Neural cell (in vitro differentiated cells): ENCODE results near the gene CYP4F3. TPM values are rescaled to one million over a fixed set of nuclear protein-coding genes. Genes with fewer than 3 reads are reported as not detected.

ENCODE experiments used
- H2AFZ ChIP-seq: fragments of 200-600, 300-800 bp; sonication (generic), shearing (Covaris generic); 2 replicates; pipeline ENCODE4 v1.6.0; 2014; ENCODE audit warnings: low read depth, mild to moderate bottlenecking, antibody characterized with exemption, low read length, moderate library complexity
- H3F3A ChIP-seq: fragments of 200-600 bp; shearing (Covaris generic); 2 replicates; pipeline ENCODE4 v1.6.1; 2016; ENCODE audit warnings: mild to moderate bottlenecking, moderate library complexity, mixed read lengths, antibody characterized with exemption, low read length; ENCODE audit not compliant: insufficient read depth, poor library complexity, severe bottlenecking
- H3K27ac ChIP-seq: fragments of 200-600, 300-800 bp; sonication (generic), shearing (Covaris generic); 2 replicates; pipeline ENCODE4 v1.5.1; 2014; ENCODE audit warnings: mild to moderate bottlenecking, low read length, moderate library complexity
- H3K27me3 ChIP-seq: fragments of 300-800, 200-600 bp; sonication (generic), shearing (Covaris generic); 2 replicates; pipeline ENCODE4 v1.6.0; 2014; ENCODE audit warnings: mild to moderate bottlenecking, low read depth, low read length, moderate library complexity; ENCODE audit not compliant: insufficient read depth
- H3K36me3 ChIP-seq: fragments of 300-800, 200-600 bp; sonication (generic), shearing (Covaris generic); 2 replicates; pipeline ENCODE4 v1.5.1; 2014; ENCODE audit warnings: mild to moderate bottlenecking, antibody characterized with exemption, low read length, moderate library complexity; ENCODE audit not compliant: insufficient read depth
- H3K4me2 ChIP-seq: fragments of 300-800, 200-600 bp; sonication (generic), shearing (Covaris generic); 2 replicates; pipeline ENCODE4 v1.6.0; 2014; ENCODE audit warnings: mild to moderate bottlenecking, low read length
- H3K4me3 ChIP-seq: fragments of 300-800, 200-600 bp; sonication (generic), shearing (Covaris generic); 2 replicates; pipeline ENCODE4 v1.5.1; 2014; ENCODE audit warnings: mild to moderate bottlenecking, low read length, moderate library complexity
- H3K79me2 ChIP-seq: fragments of 200-600 bp; shearing (Covaris generic); replicated peaks from 2 replicates; pipeline ENCODE4 v1.6.0; 2014; ENCODE audit warnings: mild to moderate bottlenecking, low read length, moderate library complexity; ENCODE audit not compliant: insufficient read depth
- H3K9ac ChIP-seq: fragments of 300-800, 200-600 bp; sonication (generic), shearing (Covaris generic); 2 replicates; pipeline ENCODE4 v1.6.1; 2016; ENCODE audit warnings: mild to moderate bottlenecking, low read length, mixed read lengths
- H3K9me2 ChIP-seq: fragments of 200-600 bp; shearing (Covaris generic); 2 replicates; pipeline ENCODE4 v1.6.1; 2016; ENCODE audit warnings: mild to moderate bottlenecking, low read length, mixed read lengths; ENCODE audit not compliant: insufficient read depth
- H3K9me3 ChIP-seq: fragments of 200-600, 300-800 bp; sonication (generic), shearing (Covaris generic); 2 replicates; pipeline ENCODE4 v1.6.1; 2016; ENCODE audit warnings: mild to moderate bottlenecking, mixed run types, low read length, moderate library complexity, mixed read lengths
- H4K20me1 ChIP-seq: fragments of 200-600 bp; shearing (Covaris generic); 2 replicates; pipeline ENCODE4 v1.6.1; 2016; ENCODE audit warnings: mild to moderate bottlenecking, mixed run types; ENCODE audit not compliant: insufficient read depth
- EP300 ChIP-seq: fragments of 450-650 bp; conservative IDR thresholded peaks from 2 replicates; pipeline ENCODE4 v1.6.1; 2014; ENCODE audit warnings: antibody characterized with exemption, mild to moderate bottlenecking, moderate library complexity; ENCODE audit not compliant: poor library complexity, severe bottlenecking
- EZH2 ChIP-seq: fragments of 200-600, 300-800 bp; shearing (Covaris generic), sonication (generic); IDR thresholded peaks from 2 replicates; pipeline ENCODE4 v1.6.1; 2014; ENCODE audit warnings: antibody characterized with exemption, low read length, borderline replicate concordance, mild to moderate bottlenecking; ENCODE audit not compliant: insufficient read depth, poor library complexity, severe bottlenecking
- MXI1 ChIP-seq: fragments of 450-650 bp; conservative IDR thresholded peaks from 2 replicates; pipeline ENCODE4 v1.6.1; 2014; ENCODE audit warnings: antibody characterized with exemption, mild to moderate bottlenecking; ENCODE audit not compliant: poor library complexity, severe bottlenecking
- POLR2AphosphoS5 ChIP-seq: IDR thresholded peaks from 2 replicates; pipeline ENCODE4 v1.6.1; 2012
- RAD21 ChIP-seq: fragments of 450-650 bp; conservative IDR thresholded peaks from 2 replicates; pipeline ENCODE4 v1.6.1; 2014; ENCODE audit warnings: antibody characterized with exemption, mild to moderate bottlenecking, moderate library complexity
- SMC3 ChIP-seq: fragments of 450-650 bp; conservative IDR thresholded peaks from 2 replicates; pipeline ENCODE4 v1.6.1; 2014; ENCODE audit warnings: antibody characterized with exemption, mild to moderate bottlenecking, moderate library complexity; ENCODE audit not compliant: poor library complexity
- TAF1 ChIP-seq: IDR thresholded peaks from 2 replicates; pipeline ENCODE4 v1.6.1; 2012; ENCODE audit warnings: low read depth
- polyA plus RNA-seq: library from polyadenylated mRNA; depleted of rRNA; stranded (reverse); fragments of >200 nt; gene quantifications from 2 replicates; pipeline ENCODE4 v1.2.3, GENCODE V29; 2014
- TF ChIP-seq, protein P1 (sequence below): fragments of 450-650 bp; IDR thresholded peaks from 2 replicates; pipeline ENCODE4 v1.5.1; 2014; ENCODE audit warnings: antibody characterized with exemption, mild to moderate bottlenecking, moderate library complexity; ENCODE audit not compliant: poor library complexity, severe bottlenecking
- TF ChIP-seq, protein P2 (sequence below): IDR thresholded peaks from 2 replicates; pipeline ENCODE4 v1.6.1; 2012; ENCODE audit warnings: borderline replicate concordance

CYP4F3 gene
- polyA plus RNA-seq, 1 donor from 2014 or later, result not detected

DNA sequence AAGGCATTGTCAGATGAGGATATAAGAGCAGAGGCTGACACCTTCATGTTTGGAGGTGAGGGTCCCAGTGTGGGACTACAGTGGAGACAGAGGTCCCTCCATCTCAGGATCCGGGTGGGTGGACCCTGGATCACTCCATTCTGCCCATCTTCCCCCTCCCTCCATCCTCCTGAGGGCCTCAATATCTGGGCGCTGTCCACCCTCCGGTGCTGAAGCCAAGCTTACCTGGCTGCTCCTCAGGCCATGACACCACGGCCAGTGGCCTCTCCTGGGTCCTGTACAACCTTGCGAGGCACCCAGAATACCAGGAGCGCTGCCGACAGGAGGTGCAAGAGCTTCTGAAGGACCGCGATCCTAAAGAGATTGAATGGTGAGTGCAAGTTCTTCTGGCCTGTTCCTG is 44.1 kb downstream of the CYP4F3 start:
- no peak overlapping the region for H3K4me2 ChIP-seq
- no peaks in the 10 kb centered on the region for H4K20me1 ChIP-seq
- no peak overlapping the region for H3K27ac ChIP-seq
- TF ChIP-seq SMC3 (no peak), RAD21 (no peak), EP300 (no peak), MXI1 (no peak), TAF1 (no peak)
- TF ChIP-seq, protein P1, sequence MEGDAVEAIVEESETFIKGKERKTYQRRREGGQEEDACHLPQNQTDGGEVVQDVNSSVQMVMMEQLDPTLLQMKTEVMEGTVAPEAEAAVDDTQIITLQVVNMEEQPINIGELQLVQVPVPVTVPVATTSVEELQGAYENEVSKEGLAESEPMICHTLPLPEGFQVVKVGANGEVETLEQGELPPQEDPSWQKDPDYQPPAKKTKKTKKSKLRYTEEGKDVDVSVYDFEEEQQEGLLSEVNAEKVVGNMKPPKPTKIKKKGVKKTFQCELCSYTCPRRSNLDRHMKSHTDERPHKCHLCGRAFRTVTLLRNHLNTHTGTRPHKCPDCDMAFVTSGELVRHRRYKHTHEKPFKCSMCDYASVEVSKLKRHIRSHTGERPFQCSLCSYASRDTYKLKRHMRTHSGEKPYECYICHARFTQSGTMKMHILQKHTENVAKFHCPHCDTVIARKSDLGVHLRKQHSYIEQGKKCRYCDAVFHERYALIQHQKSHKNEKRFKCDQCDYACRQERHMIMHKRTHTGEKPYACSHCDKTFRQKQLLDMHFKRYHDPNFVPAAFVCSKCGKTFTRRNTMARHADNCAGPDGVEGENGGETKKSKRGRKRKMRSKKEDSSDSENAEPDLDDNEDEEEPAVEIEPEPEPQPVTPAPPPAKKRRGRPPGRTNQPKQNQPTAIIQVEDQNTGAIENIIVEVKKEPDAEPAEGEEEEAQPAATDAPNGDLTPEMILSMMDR, result no peak
- no peaks in the 10 kb centered on the region for H3K27me3 ChIP-seq
- H3K9me2 ChIP-seq, result no peaks in the 10 kb centered on the region
- no peak overlapping the region for H2AFZ ChIP-seq
- no peaks in the 10 kb centered on the region for H3K36me3 ChIP-seq
- peaks cover under 1% of the 10 kb centered on the region for H3K9me3 ChIP-seq
- H3K4me3 ChIP-seq, result no peak overlapping the region
- H3K9ac ChIP-seq, result no peak overlapping the region
- H3K79me2 ChIP-seq, result no peaks in the 10 kb centered on the region
- no peaks in the 10 kb centered on the region for H3F3A ChIP-seq

DNA sequence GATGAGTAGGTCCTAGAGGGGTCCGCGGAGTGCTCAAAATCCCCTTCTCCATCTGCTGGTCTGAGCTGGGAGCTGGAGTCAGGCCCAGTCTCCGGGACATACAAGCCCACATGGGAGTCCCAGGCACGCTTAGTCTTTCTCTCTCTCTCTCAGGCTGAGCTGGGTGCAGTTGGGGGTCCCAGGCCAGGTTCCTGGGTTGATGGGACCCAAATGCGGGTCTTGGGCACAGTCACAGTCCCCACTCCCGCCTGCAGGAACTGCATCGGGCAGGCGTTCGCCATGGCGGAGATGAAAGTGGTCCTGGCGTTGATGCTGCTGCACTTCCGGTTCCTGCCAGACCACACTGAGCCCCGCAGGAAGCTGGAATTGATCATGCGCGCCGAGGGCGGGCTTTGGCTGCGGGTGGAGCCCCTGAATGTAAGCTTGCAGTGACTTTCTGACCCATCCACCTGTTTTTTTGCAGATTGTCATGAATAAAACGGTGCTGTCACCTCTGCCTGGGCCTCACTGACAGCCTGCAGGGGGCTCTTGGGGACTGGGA is 56.0 kb downstream of the CYP4F3 start:
- H3K4me2 ChIP-seq, result no peak overlapping the region
- peaks cover 6% of the 10 kb centered on the region for H3K9me3 ChIP-seq
- no peak overlapping the region for H3K4me3 ChIP-seq
- H3K27me3 ChIP-seq, result no peaks in the 10 kb centered on the region
- TF ChIP-seq TAF1 (no peak), RAD21 (no peak), MXI1 (no peak), SMC3 (no peak), POLR2AphosphoS5 (no peak), EZH2 (no peak), EP300 (no peak)
- TF ChIP-seq, protein P2, sequence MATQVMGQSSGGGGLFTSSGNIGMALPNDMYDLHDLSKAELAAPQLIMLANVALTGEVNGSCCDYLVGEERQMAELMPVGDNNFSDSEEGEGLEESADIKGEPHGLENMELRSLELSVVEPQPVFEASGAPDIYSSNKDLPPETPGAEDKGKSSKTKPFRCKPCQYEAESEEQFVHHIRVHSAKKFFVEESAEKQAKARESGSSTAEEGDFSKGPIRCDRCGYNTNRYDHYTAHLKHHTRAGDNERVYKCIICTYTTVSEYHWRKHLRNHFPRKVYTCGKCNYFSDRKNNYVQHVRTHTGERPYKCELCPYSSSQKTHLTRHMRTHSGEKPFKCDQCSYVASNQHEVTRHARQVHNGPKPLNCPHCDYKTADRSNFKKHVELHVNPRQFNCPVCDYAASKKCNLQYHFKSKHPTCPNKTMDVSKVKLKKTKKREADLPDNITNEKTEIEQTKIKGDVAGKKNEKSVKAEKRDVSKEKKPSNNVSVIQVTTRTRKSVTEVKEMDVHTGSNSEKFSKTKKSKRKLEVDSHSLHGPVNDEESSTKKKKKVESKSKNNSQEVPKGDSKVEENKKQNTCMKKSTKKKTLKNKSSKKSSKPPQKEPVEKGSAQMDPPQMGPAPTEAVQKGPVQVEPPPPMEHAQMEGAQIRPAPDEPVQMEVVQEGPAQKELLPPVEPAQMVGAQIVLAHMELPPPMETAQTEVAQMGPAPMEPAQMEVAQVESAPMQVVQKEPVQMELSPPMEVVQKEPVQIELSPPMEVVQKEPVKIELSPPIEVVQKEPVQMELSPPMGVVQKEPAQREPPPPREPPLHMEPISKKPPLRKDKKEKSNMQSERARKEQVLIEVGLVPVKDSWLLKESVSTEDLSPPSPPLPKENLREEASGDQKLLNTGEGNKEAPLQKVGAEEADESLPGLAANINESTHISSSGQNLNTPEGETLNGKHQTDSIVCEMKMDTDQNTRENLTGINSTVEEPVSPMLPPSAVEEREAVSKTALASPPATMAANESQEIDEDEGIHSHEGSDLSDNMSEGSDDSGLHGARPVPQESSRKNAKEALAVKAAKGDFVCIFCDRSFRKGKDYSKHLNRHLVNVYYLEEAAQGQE, result no peak
- TF ChIP-seq, protein P1, result no peak
- H2AFZ ChIP-seq, result no peak overlapping the region
- no peaks in the 10 kb centered on the region for H3K79me2 ChIP-seq
- H3K9ac ChIP-seq, result no peak overlapping the region
- no peaks in the 10 kb centered on the region for H4K20me1 ChIP-seq
- no peaks in the 10 kb centered on the region for H3F3A ChIP-seq
- H3K36me3 ChIP-seq, result no peaks in the 10 kb centered on the region
- H3K9me2 ChIP-seq, result no peaks in the 10 kb centered on the region
- H3K27ac ChIP-seq, result no peak overlapping the region
